ENCODE data around the gene EFCAB9. TPM values are rescaled to one million over a fixed set of nuclear protein-coding genes. Genes with fewer than 3 reads are reported as not detected.
"Not testable (repeated sequence)": the region's sequence is repeated elsewhere in the genome, so short reads cannot be mapped to it uniquely, and the experiment has no call there.

The EFCAB9 gene
- total and polyA plus RNA-seq, 2 donors = not detected

DNA sequence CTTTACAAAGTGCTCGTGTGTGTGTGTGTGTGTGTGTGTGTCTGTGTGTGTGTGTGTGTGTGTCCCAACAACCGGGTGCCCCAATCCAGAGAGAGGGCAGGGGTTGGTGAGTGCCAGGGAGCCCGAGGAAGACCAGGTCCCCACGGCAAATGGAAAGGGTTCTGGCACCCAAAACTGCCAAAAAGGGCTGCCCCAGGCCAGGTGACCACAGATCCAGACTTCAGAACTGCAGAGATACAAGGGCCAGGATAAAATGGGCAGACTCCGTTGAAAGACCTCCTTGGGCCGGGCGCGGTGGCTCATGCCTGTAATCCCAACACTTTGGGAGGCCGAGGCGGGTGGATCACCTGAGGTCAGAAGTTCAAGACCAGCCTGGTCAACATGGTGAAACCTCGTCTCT is 44.5 kb upstream of the EFCAB9 start:
- not testable (repeated sequence) for H3K9me3 ChIP-seq (ENCODE audit: control insufficient read depth in 2 of 2, insufficient read depth in 1 of 2, low read length in 1 of 2); DNase-seq (ENCODE audit: low read depth in 6 of 9, low spot score in 9 of 9); H3K27me3 ChIP-seq (ENCODE audit: control insufficient read depth in 2 of 2, insufficient read depth in 1 of 2, low read length in 1 of 2); H3K27ac ChIP-seq (ENCODE audit: low read depth in 1 of 2, low read length in 1 of 2); H3K4me3 ChIP-seq (ENCODE audit: low read length in 2 of 2)
- WGBS = 97% methylated on average over 11 of the region's 11 CpGs
- peaks cover 37 to 55% of the 10 kb centered on the region in 2 donors for H3K36me3 ChIP-seq (ENCODE audit: control insufficient read depth in 2 of 2, insufficient read depth in 2 of 2, low read length in 1 of 2)
- H3K4me1 ChIP-seq (ENCODE audit: control insufficient read depth in 2 of 2, insufficient read depth in 2 of 2, low read length in 2 of 2) = peaks cover 4 to 18% of the 10 kb centered on the region in 2 donors

DNA sequence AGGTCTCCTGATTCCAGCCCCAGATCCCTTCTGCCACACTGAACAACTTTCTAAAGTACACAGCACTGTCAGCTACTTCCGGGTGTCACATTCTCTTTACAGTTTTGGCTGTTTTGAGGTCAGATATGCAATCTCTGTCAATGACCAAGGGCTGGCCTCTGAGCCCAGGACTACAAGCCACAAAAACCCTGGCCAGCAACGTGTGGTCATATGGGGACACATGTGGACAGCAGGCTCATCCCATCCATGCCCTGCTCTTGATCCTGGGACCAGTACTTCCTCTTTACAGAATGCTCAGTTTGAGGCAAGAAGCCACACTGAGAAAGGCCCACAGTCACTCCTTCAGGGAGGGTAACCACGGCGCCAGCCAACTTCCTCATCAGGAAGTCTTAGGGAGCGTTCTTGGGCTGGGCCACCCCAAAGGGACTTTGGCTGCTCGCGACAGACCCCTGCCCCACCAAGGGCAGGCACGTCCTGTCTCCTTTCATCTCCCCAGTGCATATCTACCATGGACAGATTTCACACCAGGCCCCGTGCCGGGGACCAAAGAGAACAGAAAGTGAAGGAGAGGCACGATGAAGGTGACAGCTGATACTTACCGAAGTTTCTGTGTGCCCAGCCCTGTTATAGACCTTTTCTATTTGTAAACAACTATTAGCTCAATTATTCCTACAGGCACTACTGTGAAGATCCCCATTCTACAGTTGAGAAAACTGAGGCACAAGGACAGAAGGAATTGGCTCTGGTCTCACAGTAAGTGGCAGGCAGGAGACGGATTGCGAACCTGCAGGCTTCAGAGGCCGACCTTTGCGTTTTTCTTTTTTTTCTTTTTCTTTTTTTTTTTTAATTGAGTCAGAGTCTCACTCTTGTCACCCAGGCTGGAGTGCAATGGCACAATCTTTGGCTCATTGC is 43.2 kb upstream of the EFCAB9 start:
- Histone ChIP-seq H3K4me3 (ENCODE audit: low read length in 2 of 2) (no peak overlapping the region), H3K36me3 (ENCODE audit: control insufficient read depth in 2 of 2, insufficient read depth in 2 of 2, low read length in 1 of 2) (peaks cover 40 to 56% of the 10 kb centered on the region in 2 donors), H3K27me3 (ENCODE audit: control insufficient read depth in 2 of 2, insufficient read depth in 1 of 2, low read length in 1 of 2) (no peaks in the 10 kb centered on the region), H3K27ac (ENCODE audit: low read depth in 1 of 2, low read length in 1 of 2) (peak overlapping the region; percentile 57 to 78), H3K4me1 (ENCODE audit: control insufficient read depth in 2 of 2, insufficient read depth in 2 of 2, low read length in 2 of 2) (peaks cover 4 to 14% of the 10 kb centered on the region in 2 donors), H3K9me3 (ENCODE audit: control insufficient read depth in 2 of 2, insufficient read depth in 1 of 2, low read length in 1 of 2) (no peaks in the 10 kb centered on the region)
- peak in 1 of 9 donors; percentile 56 for DNase-seq (ENCODE audit: low read depth in 6 of 9, low spot score in 9 of 9)
- WGBS = 38% methylated on average over 16 of the region's 16 CpGs

DNA sequence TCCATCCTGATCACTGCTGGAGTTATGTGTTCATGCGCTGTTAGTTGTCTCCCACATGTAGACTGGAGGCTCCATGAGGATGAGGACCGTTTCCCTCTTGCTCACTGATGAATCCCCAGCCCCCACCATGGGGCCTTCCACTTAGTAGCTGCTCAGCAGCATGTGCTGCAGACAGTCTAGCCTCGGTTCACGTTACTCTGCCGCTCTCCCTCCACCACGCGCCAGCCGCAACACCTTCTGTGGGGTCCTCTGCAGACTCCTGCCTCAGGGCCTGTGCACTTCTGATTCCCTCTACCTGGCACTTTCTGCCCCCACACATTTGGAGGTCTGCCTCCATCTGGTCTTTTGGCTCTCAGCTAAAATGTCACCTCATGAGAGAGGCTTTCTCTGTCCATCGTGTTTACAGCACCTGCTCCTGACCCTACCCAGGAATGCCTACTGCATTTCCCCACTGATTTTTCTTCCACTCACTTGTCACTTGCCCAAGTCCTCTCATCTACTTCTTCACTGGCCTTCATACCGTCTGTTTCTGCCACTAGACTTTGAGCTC is 42.2 kb upstream of the EFCAB9 start:
- H3K27ac ChIP-seq (ENCODE audit: low read depth in 1 of 2, low read length in 1 of 2) = no peak overlapping the region
- peaks cover 4 to 14% of the 10 kb centered on the region in 2 donors for H3K4me1 ChIP-seq (ENCODE audit: control insufficient read depth in 2 of 2, insufficient read depth in 2 of 2, low read length in 2 of 2)
- no peak overlapping the region for H3K4me3 ChIP-seq (ENCODE audit: low read length in 2 of 2)
- 97% methylated on average over 10 of the region's 10 CpGs for WGBS
- no peak for DNase-seq (ENCODE audit: low read depth in 6 of 9, low spot score in 9 of 9)
- H3K36me3 ChIP-seq (ENCODE audit: control insufficient read depth in 2 of 2, insufficient read depth in 2 of 2, low read length in 1 of 2) = peaks cover 46 to 58% of the 10 kb centered on the region in 2 donors
- H3K27me3 ChIP-seq (ENCODE audit: control insufficient read depth in 2 of 2, insufficient read depth in 1 of 2, low read length in 1 of 2) = no peaks in the 10 kb centered on the region
- no peaks in the 10 kb centered on the region for H3K9me3 ChIP-seq (ENCODE audit: control insufficient read depth in 2 of 2, insufficient read depth in 1 of 2, low read length in 1 of 2)

DNA sequence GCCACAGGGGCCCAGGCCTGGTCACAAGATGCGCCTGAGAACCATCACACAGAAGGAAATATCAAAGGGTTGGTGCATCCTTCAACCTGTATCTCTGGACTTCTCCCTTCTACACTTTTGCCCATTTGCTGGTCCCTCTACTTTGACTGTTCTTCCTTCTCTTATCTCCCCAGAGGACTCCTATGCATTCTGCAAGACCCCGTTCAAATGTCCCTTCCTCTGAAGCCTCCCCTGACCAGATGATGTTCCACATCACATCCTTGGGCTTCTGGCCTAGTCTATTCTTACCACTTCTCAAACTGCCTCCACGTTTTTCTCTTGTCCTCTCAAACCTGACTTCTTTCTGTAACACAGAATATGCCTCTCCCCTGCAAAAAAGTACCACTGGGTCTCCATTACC is 40.3 kb upstream of the EFCAB9 start:
- Histone ChIP-seq H3K9me3 (ENCODE audit: control insufficient read depth in 2 of 2, insufficient read depth in 1 of 2, low read length in 1 of 2) (no peaks in the 10 kb centered on the region), H3K4me3 (ENCODE audit: low read length in 2 of 2) (no peak overlapping the region), H3K4me1 (ENCODE audit: control insufficient read depth in 2 of 2, insufficient read depth in 2 of 2, low read length in 2 of 2) (peaks cover 4 to 14% of the 10 kb centered on the region in 2 donors), H3K27me3 (ENCODE audit: control insufficient read depth in 2 of 2, insufficient read depth in 1 of 2, low read length in 1 of 2) (no peaks in the 10 kb centered on the region), H3K36me3 (ENCODE audit: control insufficient read depth in 2 of 2, insufficient read depth in 2 of 2, low read length in 1 of 2) (peaks cover 30 to 47% of the 10 kb centered on the region in 2 donors), H3K27ac (ENCODE audit: low read depth in 1 of 2, low read length in 1 of 2) (no peak overlapping the region)
- WGBS = 96% methylated on average over 3 of the region's 3 CpGs
- no peak for DNase-seq (ENCODE audit: low read depth in 6 of 9, low spot score in 9 of 9)

DNA sequence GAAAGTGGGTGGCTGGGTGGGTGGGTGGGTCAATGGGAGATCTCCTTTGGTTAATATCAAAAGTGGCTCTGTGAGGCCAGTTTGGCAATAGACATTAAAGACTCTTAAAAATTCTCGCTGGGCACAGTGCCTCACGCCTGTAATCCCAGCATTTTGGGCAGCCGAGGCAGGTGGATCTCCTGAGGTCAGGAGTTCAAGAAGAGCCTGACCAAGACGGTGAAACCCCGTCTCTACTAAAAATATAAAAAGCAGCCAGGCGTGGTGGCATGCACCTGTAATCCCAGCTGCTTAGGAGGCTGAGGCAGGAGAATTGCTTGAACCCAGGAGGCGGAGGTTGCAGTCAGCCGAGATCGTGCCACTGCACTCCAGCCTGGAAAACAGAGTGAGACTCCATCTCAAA is 38.9 kb upstream of the EFCAB9 start:
- not testable (repeated sequence) for DNase-seq (ENCODE audit: low read depth in 6 of 9, low spot score in 9 of 9); H3K9me3 ChIP-seq (ENCODE audit: control insufficient read depth in 2 of 2, insufficient read depth in 1 of 2, low read length in 1 of 2); H3K27me3 ChIP-seq (ENCODE audit: control insufficient read depth in 2 of 2, insufficient read depth in 1 of 2, low read length in 1 of 2); H3K4me3 ChIP-seq (ENCODE audit: low read length in 2 of 2); H3K27ac ChIP-seq (ENCODE audit: low read depth in 1 of 2, low read length in 1 of 2)
- WGBS = 96% methylated on average over 9 of the region's 9 CpGs
- Histone ChIP-seq H3K4me1 (ENCODE audit: control insufficient read depth in 2 of 2, insufficient read depth in 2 of 2, low read length in 2 of 2) (peaks cover 4 to 11% of the 10 kb centered on the region in 2 donors), H3K36me3 (ENCODE audit: control insufficient read depth in 2 of 2, insufficient read depth in 2 of 2, low read length in 1 of 2) (peaks cover 26 to 41% of the 10 kb centered on the region in 2 donors)

DNA sequence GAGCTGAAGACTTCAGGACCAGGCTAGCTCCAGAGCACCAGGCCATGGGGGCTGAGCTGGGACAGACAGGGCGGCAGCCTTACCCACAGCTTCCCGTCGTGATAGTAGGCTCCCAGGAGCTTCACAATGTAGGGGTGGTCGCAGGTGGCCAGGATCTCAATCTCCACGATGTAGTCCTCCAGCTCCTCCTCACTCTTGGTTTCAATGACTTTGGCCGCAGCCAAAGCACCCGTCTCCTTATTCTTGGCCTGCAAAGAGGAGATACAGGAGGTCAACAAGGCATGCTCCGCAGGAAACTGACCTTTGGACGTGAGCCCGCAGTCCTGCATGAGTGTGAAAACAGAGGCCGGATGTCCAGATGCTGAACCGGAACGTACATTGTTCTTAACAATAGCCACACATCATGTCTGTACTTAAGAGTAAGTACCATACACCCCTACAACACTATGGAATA is 37.4 kb upstream of the EFCAB9 start:
- Histone ChIP-seq H3K27ac (ENCODE audit: low read depth in 1 of 2, low read length in 1 of 2) (no peak overlapping the region), H3K4me3 (ENCODE audit: low read length in 2 of 2) (no peak overlapping the region), H3K36me3 (ENCODE audit: control insufficient read depth in 2 of 2, insufficient read depth in 2 of 2, low read length in 1 of 2) (peaks cover 25 to 41% of the 10 kb centered on the region in 2 donors), H3K9me3 (ENCODE audit: control insufficient read depth in 2 of 2, insufficient read depth in 1 of 2, low read length in 1 of 2) (no peaks in the 10 kb centered on the region), H3K27me3 (ENCODE audit: control insufficient read depth in 2 of 2, insufficient read depth in 1 of 2, low read length in 1 of 2) (no peaks in the 10 kb centered on the region), H3K4me1 (ENCODE audit: control insufficient read depth in 2 of 2, insufficient read depth in 2 of 2, low read length in 2 of 2) (no peaks in the 10 kb centered on the region)
- no peak for DNase-seq (ENCODE audit: low read depth in 6 of 9, low spot score in 9 of 9)
- WGBS = 97% methylated on average over 13 of the region's 13 CpGs

DNA sequence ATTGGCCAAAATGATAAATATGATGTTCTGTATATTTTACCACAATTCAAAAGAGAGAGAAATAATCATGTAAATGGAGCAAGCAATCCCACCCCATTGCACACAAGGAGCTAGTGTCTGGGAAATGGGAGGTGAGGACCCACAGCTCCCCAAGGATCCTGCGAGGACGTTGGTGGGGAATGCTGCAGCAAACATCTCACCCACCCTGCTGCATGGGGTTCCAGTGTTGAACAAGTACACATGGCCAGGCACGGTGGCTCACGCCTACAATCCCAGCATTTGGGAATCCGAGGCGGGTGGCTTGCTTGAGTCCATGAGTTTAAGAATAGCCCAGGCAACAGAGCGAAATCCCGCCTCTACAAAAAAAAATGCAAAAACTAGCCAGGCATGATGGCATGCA is 35.0 kb upstream of the EFCAB9 start:
- H3K36me3 ChIP-seq (ENCODE audit: control insufficient read depth in 2 of 2, insufficient read depth in 2 of 2, low read length in 1 of 2) = peaks cover 19 to 35% of the 10 kb centered on the region in 2 donors
- no peak overlapping the region for H3K4me3 ChIP-seq (ENCODE audit: low read length in 2 of 2)
- H3K27me3 ChIP-seq (ENCODE audit: control insufficient read depth in 2 of 2, insufficient read depth in 1 of 2, low read length in 1 of 2) = no peaks in the 10 kb centered on the region
- no peak for DNase-seq (ENCODE audit: low read depth in 6 of 9, low spot score in 9 of 9)
- peaks cover 0 to 3% of the 10 kb centered on the region in 2 donors for H3K4me1 ChIP-seq (ENCODE audit: control insufficient read depth in 2 of 2, insufficient read depth in 2 of 2, low read length in 2 of 2)
- no peak overlapping the region for H3K27ac ChIP-seq (ENCODE audit: low read depth in 1 of 2, low read length in 1 of 2)
- 96% methylated on average over 8 of the region's 8 CpGs for WGBS
- no peaks in the 10 kb centered on the region for H3K9me3 ChIP-seq (ENCODE audit: control insufficient read depth in 2 of 2, insufficient read depth in 1 of 2, low read length in 1 of 2)

DNA sequence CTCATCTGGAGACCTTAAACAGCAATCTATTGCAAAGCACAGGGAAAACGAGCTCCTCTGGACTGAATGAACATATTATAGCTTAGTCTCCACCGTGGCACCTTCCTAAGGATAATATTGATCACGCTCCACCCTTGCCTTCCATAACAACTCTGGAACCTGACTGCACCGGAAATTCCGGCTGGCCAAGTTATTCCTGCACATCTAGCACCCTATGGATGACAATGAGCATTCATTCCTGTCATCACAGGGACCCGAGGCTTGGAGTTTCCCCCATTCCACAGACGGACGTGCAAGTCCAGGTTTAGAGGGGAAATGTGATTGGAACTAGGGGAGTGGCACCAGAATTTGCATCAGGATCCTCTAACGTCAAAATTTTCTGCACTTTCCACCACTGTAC is 33.5 kb upstream of the EFCAB9 start:
- Histone ChIP-seq H3K4me3 (ENCODE audit: low read length in 2 of 2) (no peak overlapping the region), H3K9me3 (ENCODE audit: control insufficient read depth in 2 of 2, insufficient read depth in 1 of 2, low read length in 1 of 2) (no peaks in the 10 kb centered on the region), H3K36me3 (ENCODE audit: control insufficient read depth in 2 of 2, insufficient read depth in 2 of 2, low read length in 1 of 2) (peaks cover 12 to 25% of the 10 kb centered on the region in 2 donors), H3K4me1 (ENCODE audit: control insufficient read depth in 2 of 2, insufficient read depth in 2 of 2, low read length in 2 of 2) (peaks cover 9 to 17% of the 10 kb centered on the region in 2 donors), H3K27ac (ENCODE audit: low read depth in 1 of 2, low read length in 1 of 2) (no peak overlapping the region), H3K27me3 (ENCODE audit: control insufficient read depth in 2 of 2, insufficient read depth in 1 of 2, low read length in 1 of 2) (no peaks in the 10 kb centered on the region)
- WGBS = 97% methylated on average over 9 of the region's 9 CpGs
- no peak for DNase-seq (ENCODE audit: low read depth in 6 of 9, low spot score in 9 of 9)

DNA sequence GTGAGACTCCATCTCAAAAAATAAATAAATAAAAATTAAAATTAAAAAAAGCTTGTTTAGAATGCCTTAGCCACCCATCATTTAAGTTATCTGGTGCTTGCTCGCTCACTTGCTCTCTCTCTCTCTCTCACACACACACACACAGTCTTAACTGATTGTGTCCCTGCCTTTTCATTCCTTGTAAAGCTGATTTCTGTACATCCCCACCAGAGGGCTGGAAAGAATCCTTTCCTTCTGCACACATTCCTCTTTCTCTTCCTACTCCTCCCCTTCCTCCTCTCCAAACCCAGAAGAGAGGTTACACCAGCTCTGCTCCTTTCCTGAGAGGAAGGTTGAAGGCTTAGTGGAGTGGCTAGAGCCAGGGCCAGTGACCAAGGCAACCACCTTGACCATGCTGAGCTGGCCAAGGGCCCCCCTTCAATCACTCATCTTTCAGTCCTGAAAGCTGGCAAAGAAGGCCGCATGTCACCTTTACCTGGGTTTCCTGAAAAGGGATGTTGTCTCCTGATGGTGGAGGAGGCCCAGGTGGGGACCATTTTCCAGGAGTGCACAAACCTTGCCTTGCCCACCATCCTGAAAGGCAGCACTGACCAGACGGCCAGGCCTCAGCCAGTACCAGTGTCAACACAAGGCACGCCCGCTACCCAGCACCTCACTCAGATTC is 31.5 kb upstream of the EFCAB9 start:
- H3K36me3 ChIP-seq (ENCODE audit: control insufficient read depth in 2 of 2, insufficient read depth in 2 of 2, low read length in 1 of 2) = peaks cover 3 to 14% of the 10 kb centered on the region in 2 donors
- H3K4me3 ChIP-seq (ENCODE audit: low read length in 2 of 2) = no peak overlapping the region
- WGBS = 97% methylated on average over 5 of the region's 5 CpGs
- no peak for DNase-seq (ENCODE audit: low read depth in 6 of 9, low spot score in 9 of 9)
- H3K27ac ChIP-seq (ENCODE audit: low read depth in 1 of 2, low read length in 1 of 2) = no peak overlapping the region
- no peaks in the 10 kb centered on the region for H3K27me3 ChIP-seq (ENCODE audit: control insufficient read depth in 2 of 2, insufficient read depth in 1 of 2, low read length in 1 of 2)
- peaks cover 9 to 23% of the 10 kb centered on the region in 2 donors for H3K4me1 ChIP-seq (ENCODE audit: control insufficient read depth in 2 of 2, insufficient read depth in 2 of 2, low read length in 2 of 2)
- H3K9me3 ChIP-seq (ENCODE audit: control insufficient read depth in 2 of 2, insufficient read depth in 1 of 2, low read length in 1 of 2) = no peaks in the 10 kb centered on the region

Data from thymus (tissue), 11 donors.